Fibroblast of skin of left quadriceps (primary cell): ENCODE data around the gene SYNE2.

Source experiments
- DNase-seq, 2 experiments: peaks; one replicate each; pipeline ENCODE4 v3.0.0-alpha.2; 2013; ENCODE audit warnings: low read depth in 2 of 2

SYNE2 gene

GRCh38 chr14:64069634-64070359 lies 217.0 kb downstream of the SYNE2 start:
- DNase-seq = no peak

GRCh38 chr14:64074961-64075612 lies 222.3 kb downstream of the SYNE2 start:
- DNase-seq = no peak

GRCh38 chr14:64075613-64076005 lies 222.8 kb downstream of the SYNE2 start:
- DNase-seq = no peak

GRCh38 chr14:64080452-64080851 lies 227.6 kb downstream of the SYNE2 start:
- no peak for DNase-seq

GRCh38 chr14:64081174-64081746 lies 228.5 kb downstream of the SYNE2 start:
- DNase-seq = no peak

GRCh38 chr14:64082837-64083236 lies 230.0 kb downstream of the SYNE2 start:
- DNase-seq = no peak

- DNase-seq = no peak
These were observed 235.8 kb downstream of the SYNE2 start for GRCh38 chr14:64088647-64088964.

GRCh38 chr14:64089920-64090319 lies 237.1 kb downstream of the SYNE2 start:
- DNase-seq = no peak

- DNase-seq = no peak
These were observed 238.4 kb downstream of the SYNE2 start for GRCh38 chr14:64091217-64091616.

GRCh38 chr14:64092338-64092737 lies 239.5 kb downstream of the SYNE2 start:
- no peak for DNase-seq

- DNase-seq = no peak
These were observed 240.1 kb downstream of the SYNE2 start for GRCh38 chr14:64092940-64093339.

- DNase-seq = peak; percentile 73 to 74
These were observed 242.8 kb downstream of the SYNE2 start for GRCh38 chr14:64095620-64096019.

- DNase-seq = no peak
These were observed 245.3 kb downstream of the SYNE2 start for GRCh38 chr14:64098120-64098519.

- DNase-seq = no peak
These were observed 254.6 kb downstream of the SYNE2 start for GRCh38 chr14:64107438-64107837.

- no peak for DNase-seq
These were observed 257.2 kb downstream of the SYNE2 start for GRCh38 chr14:64109819-64110554.

- DNase-seq = no peak
These were observed 258.0 kb downstream of the SYNE2 start for GRCh38 chr14:64110802-64111201.

GRCh38 chr14:64112867-64113678 lies 260.3 kb downstream of the SYNE2 start:
- no peak for DNase-seq

GRCh38 chr14:64114166-64114565 lies 261.4 kb downstream of the SYNE2 start:
- DNase-seq = no peak

- DNase-seq = no peak
These were observed 262.0 kb downstream of the SYNE2 start for GRCh38 chr14:64114796-64115195.

GRCh38 chr14:64115401-64115800 lies 262.6 kb downstream of the SYNE2 start:
- no peak for DNase-seq

- DNase-seq = no peak
These were observed 265.0 kb downstream of the SYNE2 start for GRCh38 chr14:64117671-64118402.
